ENCODE data around the gene CNDP2.

CNDP2 gene

GRCh38 chr18:74495581-74496507 is at the start of gene CNDP2:
Gene CNDP2, plus strand, starts transcription at chr18:74496363. Its CDS starts 3,611 bp downstream, at chr18:74499974.
- peak; percentile 88 for DNase-seq

GRCh38 chr18:74446631-74447403 is 49.3 kb upstream of the CNDP2 start:
- DNase-seq: no peak

GRCh38 chr18:74447404-74448152 is 48.6 kb upstream of the CNDP2 start:
- DNase-seq: no peak

- DNase-seq: no peak
Observed at GRCh38 chr18:74450626-74451025, 45.5 kb upstream of the CNDP2 start.

- DNase-seq: no peak
Observed at GRCh38 chr18:74451148-74451547, 45.0 kb upstream of the CNDP2 start.

- DNase-seq: no peak
Observed at GRCh38 chr18:74453016-74453566, 43.1 kb upstream of the CNDP2 start.

- no peak for DNase-seq
Observed at GRCh38 chr18:74453642-74454198, 42.4 kb upstream of the CNDP2 start.

- DNase-seq: no peak
Observed at GRCh38 chr18:74454279-74454751, 41.8 kb upstream of the CNDP2 start.

GRCh38 chr18:74455386-74455785 is 40.8 kb upstream of the CNDP2 start:
- DNase-seq: no peak

- DNase-seq: no peak
Observed at GRCh38 chr18:74456017-74456348, 40.2 kb upstream of the CNDP2 start.

- no peak for DNase-seq
Observed at GRCh38 chr18:74456349-74457042, 39.7 kb upstream of the CNDP2 start.

- DNase-seq: no peak
Observed at GRCh38 chr18:74457043-74457724, 39.0 kb upstream of the CNDP2 start, which contains the start of gene DIPK1C. Gene DIPK1C, minus strand, starts transcription at chr18:74457308. Its CDS starts 49 bp downstream, at chr18:74457259.

GRCh38 chr18:74457725-74458421 is 38.3 kb upstream of the CNDP2 start:
- no peak for DNase-seq

GRCh38 chr18:74459889-74460288 is 36.3 kb upstream of the CNDP2 start:
- no peak for DNase-seq

- DNase-seq: no peak
Observed at GRCh38 chr18:74460825-74461224, 35.3 kb upstream of the CNDP2 start.

- DNase-seq: no peak
Observed at GRCh38 chr18:74463254-74463653, 32.9 kb upstream of the CNDP2 start.

GRCh38 chr18:74463983-74464382 is 32.2 kb upstream of the CNDP2 start:
- DNase-seq: no peak

GRCh38 chr18:74465775-74466174 is 30.4 kb upstream of the CNDP2 start:
- no peak for DNase-seq

- DNase-seq: no peak
Observed at GRCh38 chr18:74468547-74469061, 27.6 kb upstream of the CNDP2 start.

- DNase-seq: no peak
Observed at GRCh38 chr18:74472312-74472711, 23.9 kb upstream of the CNDP2 start.

Data from GOT3 (cell line).